H9 (cell line): ENCODE results near the gene PRPF19. TPM values are rescaled to one million over a fixed set of nuclear protein-coding genes. Genes with fewer than 3 reads are reported as not detected.

Experiments used
- DNase-seq: peaks from one replicate; pipeline ENCODE4 v3.0.0-alpha.2; 2017
- H2AFZ ChIP-seq: one replicate; pipeline ENCODE4 v1.6.1; 2013; ENCODE audit warnings: mild to moderate bottlenecking, low read length, control low read depth, moderate library complexity
- H2AK5ac ChIP-seq: 2 replicates; pipeline ENCODE4 v1.6.1; 2013; ENCODE audit warnings: low read length, control low read depth, mixed read lengths; ENCODE audit not compliant: insufficient read length
- H2BK120ac ChIP-seq: one replicate; pipeline ENCODE4 v1.6.1; 2013; ENCODE audit warnings: low read depth, mild to moderate bottlenecking, low read length, control low read depth, inconsistent platforms; ENCODE audit not compliant: poor library complexity, severe bottlenecking
- H2BK12ac ChIP-seq: 2 replicates; pipeline ENCODE4 v1.6.1; 2013; ENCODE audit warnings: low read length, control low read depth, mixed read lengths, low read depth; ENCODE audit not compliant: insufficient read length
- H2BK15ac ChIP-seq: 2 replicates; pipeline ENCODE4 v1.6.1; 2013; ENCODE audit warnings: low read depth, low read length, control low read depth
- H2BK20ac ChIP-seq: one replicate; pipeline ENCODE4 v1.6.1; 2013; ENCODE audit warnings: low read depth, mild to moderate bottlenecking, low read length, control low read depth, inconsistent platforms; ENCODE audit not compliant: poor library complexity, severe bottlenecking
- H2BK5ac ChIP-seq: 2 replicates; pipeline ENCODE4 v1.6.1; 2013; ENCODE audit warnings: low read length, control low read depth, mixed read lengths; ENCODE audit not compliant: insufficient read length
- H3K14ac ChIP-seq: 2 replicates; pipeline ENCODE4 v1.6.1; 2013; ENCODE audit warnings: low read length, control low read depth; ENCODE audit not compliant: insufficient read depth
- H3K18ac ChIP-seq: 2 replicates; pipeline ENCODE4 v1.6.1; 2013; ENCODE audit warnings: low read depth, mild to moderate bottlenecking, mixed read lengths, low read length, control low read depth; ENCODE audit not compliant: insufficient read length
- H3K23ac ChIP-seq: 2 replicates; pipeline ENCODE4 v1.6.1; 2013; ENCODE audit warnings: low read length, control low read depth, mixed read lengths, low read depth; ENCODE audit not compliant: insufficient read length
- H3K23me2 ChIP-seq: 2 replicates; pipeline ENCODE4 v1.6.1; 2013; ENCODE audit warnings: low read depth, mild to moderate bottlenecking, mixed read lengths, low read length, control low read depth; ENCODE audit not compliant: insufficient read length, poor library complexity, severe bottlenecking
- H3K27ac ChIP-seq: 2 replicates; pipeline ENCODE4 v1.5.1; 2013; ENCODE audit warnings: low read length, control low read depth, mixed read lengths, low read depth; ENCODE audit not compliant: insufficient read length
- H3K27me3 ChIP-seq: 2 replicates; pipeline ENCODE4 v1.6.1; 2013; ENCODE audit warnings: low read length, control low read depth, inconsistent platforms; ENCODE audit not compliant: insufficient read depth
- H3K4ac ChIP-seq: 2 replicates; pipeline ENCODE4 v1.6.1; 2013; ENCODE audit warnings: low read depth, mild to moderate bottlenecking, control low read depth, inconsistent platforms, low read length, moderate library complexity
- H3K4me1 ChIP-seq: 2 replicates; pipeline ENCODE4 v1.6.1; 2013; ENCODE audit warnings: low read length, control low read depth, inconsistent platforms; ENCODE audit not compliant: insufficient read depth
- H3K4me2 ChIP-seq: 2 replicates; pipeline ENCODE4 v1.6.1; 2013; ENCODE audit warnings: low read length, control low read depth, mixed read lengths; ENCODE audit not compliant: insufficient read length, insufficient read depth
- H3K56ac ChIP-seq: 2 replicates; pipeline ENCODE4 v1.6.1; 2013; ENCODE audit warnings: low read depth, mild to moderate bottlenecking, mixed read lengths, low read length, control low read depth; ENCODE audit not compliant: insufficient read length
- H3K79me1 ChIP-seq: 2 replicates; pipeline ENCODE4 v1.6.1; 2013; ENCODE audit warnings: low read depth, mild to moderate bottlenecking, moderate library complexity, low read length, control low read depth, inconsistent platforms; ENCODE audit not compliant: insufficient read depth, poor library complexity, severe bottlenecking
- H3K79me2 ChIP-seq: 2 replicates; pipeline ENCODE4 v1.6.1; 2013; ENCODE audit warnings: low read length, control low read depth, inconsistent platforms; ENCODE audit not compliant: insufficient read depth
- H3K9ac ChIP-seq: 2 replicates; pipeline ENCODE4 v1.6.1; 2013; ENCODE audit warnings: low read length, control low read depth, mixed read lengths; ENCODE audit not compliant: insufficient read length; ENCODE audit errors: extremely low read depth
- H3K9me3 ChIP-seq: one replicate; pipeline ENCODE4 v1.6.1; 2013; ENCODE audit warnings: low read depth, low read length, inconsistent platforms; ENCODE audit not compliant: control insufficient read depth
- H3T11ph ChIP-seq: one replicate; pipeline ENCODE4 v1.6.1; 2013; ENCODE audit warnings: mild to moderate bottlenecking, low read length, control low read depth, inconsistent platforms
- H4K20me1 ChIP-seq: one replicate; pipeline ENCODE4 v1.6.1; 2013; ENCODE audit not compliant: control insufficient read depth, insufficient read length, insufficient read depth
- H4K5ac ChIP-seq: 2 replicates; pipeline ENCODE4 v1.6.1; 2013; ENCODE audit warnings: low read depth, mild to moderate bottlenecking, mixed read lengths, low read length, control low read depth; ENCODE audit not compliant: insufficient read length
- H4K8ac ChIP-seq: replicated peaks from 2 replicates; pipeline ENCODE4 v1.6.1; 2013; ENCODE audit warnings: low read length, control low read depth, mixed read lengths, low read depth; ENCODE audit not compliant: insufficient read length
- H4K91ac ChIP-seq: 2 replicates; pipeline ENCODE4 v1.6.1; 2013; ENCODE audit warnings: low read depth, mild to moderate bottlenecking, moderate library complexity, mixed read lengths, low read length, control low read depth; ENCODE audit not compliant: insufficient read length
- H3K27ac Mint-ChIP-seq, 3 experiments: 2 replicates in 2 of 3; 3 replicates in 1 of 3; pipeline ENCODE4 v1.8.0; 2020 to 2021; ENCODE audit warnings: mixed read lengths in 3 of 3, mild to moderate bottlenecking in 1 of 3, moderate library complexity in 1 of 3
- H3K27me3 Mint-ChIP-seq: 2 replicates; pipeline ENCODE4 v1.8.0; 2021; ENCODE audit warnings: low read depth, mild to moderate bottlenecking, moderate library complexity, mixed read lengths
- H3K36me3 Mint-ChIP-seq, 3 experiments: 2 replicates in 2 of 3; 3 replicates in 1 of 3; pipeline ENCODE4 v1.8.0; 2020 to 2021; ENCODE audit warnings: low read depth in 3 of 3, mixed read lengths in 3 of 3; ENCODE audit not compliant: insufficient read depth in 1 of 3
- H3K4me1 Mint-ChIP-seq, 2 experiments: 2 replicates each; pipeline ENCODE4 v1.8.0; 2020; ENCODE audit warnings: mixed read lengths in 2 of 2
- H3K4me3 Mint-ChIP-seq, 2 experiments: 2 replicates in 1 of 2; 3 replicates in 1 of 2; pipeline ENCODE4 v1.8.0; 2020 to 2021; ENCODE audit warnings: mild to moderate bottlenecking in 2 of 2, mixed read lengths in 2 of 2, moderate library complexity in 1 of 2
- H3K9me3 Mint-ChIP-seq, 2 experiments: 2 replicates in 1 of 2; 3 replicates in 1 of 2; pipeline ENCODE4 v1.8.0; 2020; ENCODE audit warnings: mild to moderate bottlenecking in 2 of 2, mixed read lengths in 2 of 2, moderate library complexity in 1 of 2
- WGBS: extraction: QIAGEN DNeasy Blood & Tissue Kit; methylation state at CpG from one replicate; pipeline ENCODE4 v1.1.7; 2013; ENCODE audit warnings: missing lambda C conversion rate, low lambda C conversion rate, mixed read lengths; ENCODE audit not compliant: insufficient read length; ENCODE audit errors: extremely low coverage; 5-methylcytosine and 5-hydroxymethylcytosine counted together
- total RNA-seq: library from RNA; stranded (reverse); gene quantifications from 2 replicates; pipeline ENCODE4 v1.2.1, GENCODE V29; 2021
- TF ChIP-seq, protein P1 (sequence below): fragments of 200-600 bp; sonication (generic); conservative IDR thresholded peaks from 3 replicates; pipeline ENCODE4 v1.8.0; 2021; ENCODE audit warnings: antibody characterized with exemption, mild to moderate bottlenecking

The PRPF19 gene
- total RNA-seq, 1 experiment from 2014 or later, result 130 TPM

DNA sequence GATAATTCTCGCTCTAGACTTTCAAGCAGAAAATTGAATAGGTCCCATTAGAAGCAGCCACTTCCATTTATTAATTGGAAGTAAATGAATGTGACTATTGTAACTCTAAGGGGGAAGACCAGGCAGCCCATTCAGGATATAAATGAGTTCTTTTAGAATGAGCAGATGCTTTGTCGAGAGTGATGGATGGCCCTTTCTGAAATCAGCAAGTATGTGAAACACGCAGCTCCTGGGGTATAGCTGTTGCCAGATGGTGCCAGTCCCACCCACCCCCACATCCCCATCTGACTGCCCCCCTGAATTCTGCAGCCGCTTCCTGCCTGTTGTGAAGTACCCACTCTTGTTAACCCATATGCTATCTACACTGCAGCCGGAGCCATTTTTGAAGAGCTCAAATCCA is 41.9 kb upstream of the PRPF19 start:
- no peak for DNase-seq
- Histone ChIP-seq H2AFZ (no peak overlapping the region), H3K56ac (no peak overlapping the region), H4K20me1 (no peaks in the 10 kb centered on the region), H2BK5ac (no peak overlapping the region), H2AK5ac (no peak overlapping the region), H2BK15ac (no peak overlapping the region), H3K23ac (no peak overlapping the region), H2BK120ac (no peak overlapping the region), H2BK20ac (no peak overlapping the region), H3K23me2 (peaks cover 15% of the 10 kb centered on the region), H3K79me2 (no peaks in the 10 kb centered on the region), H3K4ac (no peak overlapping the region), H3K4me2 (no peak overlapping the region), H3K27ac (no peak overlapping the region), H3K14ac (no peak overlapping the region), H3K79me1 (no peaks in the 10 kb centered on the region), H4K5ac (no peak overlapping the region), H3K18ac (no peak overlapping the region), H3T11ph (no peak overlapping the region), H3K9me3 (no peaks in the 10 kb centered on the region), H3K9ac (no peak overlapping the region), H2BK12ac (no peak overlapping the region), H3K4me1 (no peaks in the 10 kb centered on the region), H4K91ac (no peak overlapping the region), H4K8ac (no peak overlapping the region), H3K27me3 (no peaks in the 10 kb centered on the region; the same call in 1 of the 2 replicates)
- H3K4me3 Mint-ChIP-seq, result no peak overlapping the region
- no CpG with 5 or more reads among the region's 5 CpGs for WGBS
- TF ChIP-seq, protein P1, sequence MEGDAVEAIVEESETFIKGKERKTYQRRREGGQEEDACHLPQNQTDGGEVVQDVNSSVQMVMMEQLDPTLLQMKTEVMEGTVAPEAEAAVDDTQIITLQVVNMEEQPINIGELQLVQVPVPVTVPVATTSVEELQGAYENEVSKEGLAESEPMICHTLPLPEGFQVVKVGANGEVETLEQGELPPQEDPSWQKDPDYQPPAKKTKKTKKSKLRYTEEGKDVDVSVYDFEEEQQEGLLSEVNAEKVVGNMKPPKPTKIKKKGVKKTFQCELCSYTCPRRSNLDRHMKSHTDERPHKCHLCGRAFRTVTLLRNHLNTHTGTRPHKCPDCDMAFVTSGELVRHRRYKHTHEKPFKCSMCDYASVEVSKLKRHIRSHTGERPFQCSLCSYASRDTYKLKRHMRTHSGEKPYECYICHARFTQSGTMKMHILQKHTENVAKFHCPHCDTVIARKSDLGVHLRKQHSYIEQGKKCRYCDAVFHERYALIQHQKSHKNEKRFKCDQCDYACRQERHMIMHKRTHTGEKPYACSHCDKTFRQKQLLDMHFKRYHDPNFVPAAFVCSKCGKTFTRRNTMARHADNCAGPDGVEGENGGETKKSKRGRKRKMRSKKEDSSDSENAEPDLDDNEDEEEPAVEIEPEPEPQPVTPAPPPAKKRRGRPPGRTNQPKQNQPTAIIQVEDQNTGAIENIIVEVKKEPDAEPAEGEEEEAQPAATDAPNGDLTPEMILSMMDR, result no peak
- H3K4me1 Mint-ChIP-seq, result peaks cover 38 to 44% of the 10 kb centered on the region in 2 experiments
- peaks cover 43% of the 10 kb centered on the region for H3K27me3 Mint-ChIP-seq
- H3K9me3 Mint-ChIP-seq, result no peaks in the 10 kb centered on the region; a peak in 1 of 5 replicates
- peaks cover 0 to 9% (median 2%) of the 10 kb centered on the region in 3 experiments; a peak in 5 of 7 replicates for H3K36me3 Mint-ChIP-seq
- no peak overlapping the region for H3K27ac Mint-ChIP-seq
